RCC 7860 (cell line): ENCODE results near the gene NLRP6.

ENCODE experiments used
- DNase-seq: peaks from one replicate; pipeline ENCODE4 v3.0.0-alpha.2; 2015; ENCODE audit warnings: low spot score
- FAIRE-seq: peaks from 2 replicates; lab custom pipeline; 2012; peaks lifted over from hg19 to GRCh38; lab: Jason Lieb, UNC

Gene NLRP6

GRCh38 chr11:292211-293121 lies 14.3 kb downstream of the NLRP6 start:
- DNase-seq, result no peak
- no peak for FAIRE-seq

GRCh38 chr11:293271-293851 lies 15.2 kb downstream of the NLRP6 start:
- no peak for FAIRE-seq
- DNase-seq, result no peak

GRCh38 chr11:293852-294661 lies 15.8 kb downstream of the NLRP6 start:
- DNase-seq (no peak), FAIRE-seq (no peak)

- no peak for FAIRE-seq
- DNase-seq, result no peak
Measured at GRCh38 chr11:294780-295179, 16.6 kb downstream of the NLRP6 start.

GRCh38 chr11:295351-296170 lies 17.4 kb downstream of the NLRP6 start:
- DNase-seq (no peak), FAIRE-seq (no peak)

GRCh38 chr11:296171-297050 lies 18.2 kb downstream of the NLRP6 start:
- FAIRE-seq, result no peak

GRCh38 chr11:297051-297585 lies 18.9 kb downstream of the NLRP6 start:
- DNase-seq (no peak), FAIRE-seq (no peak)

More at GRCh38 chr11:296171-297050, 18.2 kb downstream of the NLRP6 start:
- no peak for DNase-seq

- DNase-seq (no peak), FAIRE-seq (no peak)
Measured at GRCh38 chr11:297586-298405, 19.6 kb downstream of the NLRP6 start.

- FAIRE-seq (no peak), DNase-seq (no peak)
Measured at GRCh38 chr11:298406-299065, 20.3 kb downstream of the NLRP6 start.

GRCh38 chr11:299081-299891 lies 21.1 kb downstream of the NLRP6 start, which contains the start of gene IFITM5:
IFITM5 (minus strand) TSS chr11:299526; CDS start chr11:299490, 36 bp downstream.
- DNase-seq (no peak), FAIRE-seq (no peak)

- DNase-seq, result no peak
Measured at GRCh38 chr11:299951-300735, 21.9 kb downstream of the NLRP6 start.

GRCh38 chr11:303363-303762 lies 25.2 kb downstream of the NLRP6 start:
- DNase-seq (no peak), FAIRE-seq (no peak)

More at GRCh38 chr11:299951-300735, 21.9 kb downstream of the NLRP6 start:
- no peak for FAIRE-seq

- no peak for DNase-seq
- FAIRE-seq, result no peak
Measured at GRCh38 chr11:304061-304506, 25.9 kb downstream of the NLRP6 start.

GRCh38 chr11:304915-305843 lies 27.0 kb downstream of the NLRP6 start:
- DNase-seq (peak; percentile 5), FAIRE-seq (peak; percentile 31)

- no peak for DNase-seq
- no peak for FAIRE-seq
Measured at GRCh38 chr11:305844-306211, 27.6 kb downstream of the NLRP6 start.
